SU-DHL-6 (cell line): ENCODE data around the gene PRRG4.

Experiments
- H2AFZ ChIP-seq: fragments of 200-600 bp; sonication (generic); 2 replicates; pipeline ENCODE4 v1.6.1; 2014; ENCODE audit warnings: low read depth, mild to moderate bottlenecking, moderate library complexity, mixed read lengths, antibody characterized with exemption, low read length; ENCODE audit not compliant: severe bottlenecking
- H3F3A ChIP-seq: fragments of 200-600 bp; shearing (Covaris generic); 2 replicates; pipeline ENCODE4 v1.6.0; 2016; ENCODE audit warnings: antibody characterized with exemption, mild to moderate bottlenecking; ENCODE audit not compliant: insufficient read depth
- H3K27ac ChIP-seq: fragments of 200-600 bp; sonication (generic); 2 replicates; pipeline ENCODE4 v1.5.1; 2016; ENCODE audit warnings: low read depth, mild to moderate bottlenecking, low read length, moderate library complexity, mixed read lengths
- H3K27me3 ChIP-seq: fragments of 200-600 bp; sonication (generic), shearing (Covaris generic); 2 replicates; pipeline ENCODE4 v1.6.0; 2014; ENCODE audit warnings: mild to moderate bottlenecking, low read length
- H3K36me3 ChIP-seq: fragments of 200-600 bp; sonication (generic); 2 replicates; pipeline ENCODE4 v1.6.1; 2014; ENCODE audit warnings: mild to moderate bottlenecking, low read length, mixed read lengths
- H3K4me2 ChIP-seq: fragments of 300-600, 200-600 bp; shearing (Covaris generic), sonication (generic); 2 replicates; pipeline ENCODE4 v1.6.0; 2014; ENCODE audit warnings: low read length, low read depth, mild to moderate bottlenecking; ENCODE audit not compliant: poor library complexity, severe bottlenecking
- H3K4me3 ChIP-seq: fragments of 200-600 bp; sonication (generic); 2 replicates; pipeline ENCODE4 v1.5.1; 2014; ENCODE audit warnings: antibody characterized with exemption, low read length, mild to moderate bottlenecking, mixed read lengths; ENCODE audit not compliant: insufficient read depth, poor library complexity, severe bottlenecking
- H3K79me2 ChIP-seq: fragments of 200-600 bp; sonication (generic); 2 replicates; pipeline ENCODE4 v1.6.1; 2014; ENCODE audit warnings: mild to moderate bottlenecking, low read length, moderate library complexity; ENCODE audit not compliant: insufficient read depth
- H3K9ac ChIP-seq: fragments of 200-600 bp; sonication (generic); 2 replicates; pipeline ENCODE4 v1.7.0; 2014; ENCODE audit warnings: mild to moderate bottlenecking, low read length
- H3K9me2 ChIP-seq: fragments of 200-600 bp; sonication (generic); replicated peaks from 2 replicates; pipeline ENCODE4 v1.6.1; 2014; ENCODE audit warnings: low read length; ENCODE audit not compliant: insufficient read depth
- H3K9me3 ChIP-seq: fragments of 200-600 bp; sonication (generic); 2 replicates; pipeline ENCODE4 v1.6.1; 2014; ENCODE audit warnings: low read length, mixed read lengths; ENCODE audit not compliant: insufficient read depth
- H4K20me1 ChIP-seq: fragments of 200-600 bp; sonication (generic); 2 replicates; pipeline ENCODE4 v1.6.1; 2014; ENCODE audit warnings: low read depth, mild to moderate bottlenecking, antibody characterized with exemption, low read length, moderate library complexity, mixed read lengths
- CTCF ChIP-seq: fragments of 200-600 bp; sonication (generic); IDR thresholded peaks from one replicate; pipeline ENCODE4 v1.5.1; 2017; ENCODE audit warnings: antibody characterized with exemption, mild to moderate bottlenecking, low read length, moderate library complexity; ENCODE audit not compliant: insufficient read depth, poor library complexity, severe bottlenecking
- EZH2phosphoT487 ChIP-seq: fragments of 200-600 bp; sonication (generic), shearing (Covaris generic); conservative IDR thresholded peaks from 2 replicates; pipeline ENCODE4 v1.6.1; 2018; ENCODE audit warnings: mild to moderate bottlenecking, antibody characterized with exemption, low read length, moderate library complexity, mixed read lengths

PRRG4 gene

GRCh38 chr11:32892355-32893092 lies 62.8 kb downstream of the PRRG4 start, which contains the start of gene QSER1:
Gene QSER1, plus strand, starts transcription at chr11:32892811. Its CDS starts 315 bp downstream, at chr11:32893126.
- peak within 1 kb of the TSS; percentile 84 for H3K9ac ChIP-seq
- H3K9me2 ChIP-seq, result no peaks in the 10 kb centered on the region
- H3K27ac ChIP-seq, result peak within 1 kb of the TSS; percentile 58
- H3F3A ChIP-seq, result peaks cover 9% of the 10 kb centered on the region; the same call in 1 of the 2 replicates
- no peak for TF ChIP-seq EZH2phosphoT487
- no peak for TF ChIP-seq CTCF
- H3K79me2 ChIP-seq, result peaks cover 39% of the 10 kb centered on the region
- peak within 1 kb of the TSS; percentile 74 for H3K4me3 ChIP-seq
- no peaks in the 10 kb centered on the region for H3K36me3 ChIP-seq
- H3K9me3 ChIP-seq, result no peaks in the 10 kb centered on the region
- peak within 1 kb of the TSS; percentile 84 for H3K4me2 ChIP-seq
- peaks cover 3% of the 10 kb centered on the region; the same call in 1 of the 2 replicates for H4K20me1 ChIP-seq
- peak within 1 kb of the TSS; percentile 81 for H2AFZ ChIP-seq
- H3K27me3 ChIP-seq, result no peaks in the 10 kb centered on the region

- Histone ChIP-seq H2AFZ (no peak overlapping the region), H3K4me2 (peak overlapping the region; percentile 84), H3K4me3 (peak overlapping the region; percentile 74), H4K20me1 (peaks cover 3% of the 10 kb centered on the region; the same call in 1 of the 2 replicates), H3K9ac (peak overlapping the region; percentile 84), H3K9me2 (no peaks in the 10 kb centered on the region), H3K79me2 (peaks cover 44% of the 10 kb centered on the region), H3K27me3 (no peaks in the 10 kb centered on the region), H3K9me3 (no peaks in the 10 kb centered on the region), H3F3A (peaks cover 9% of the 10 kb centered on the region; the same call in 1 of the 2 replicates), H3K36me3 (no peaks in the 10 kb centered on the region), H3K27ac (peak overlapping the region; percentile 58)
- no peak for TF ChIP-seq CTCF
- no peak for TF ChIP-seq EZH2phosphoT487
Measured at GRCh38 chr11:32893093-32893342, 63.3 kb downstream of the PRRG4 start.

- peaks cover 47% of the 10 kb centered on the region for H3K79me2 ChIP-seq
- H3K9ac ChIP-seq, result peak overlapping the region; percentile 84
- TF ChIP-seq EZH2phosphoT487 (no peak), CTCF (peak; percentile 27)
- H3K27me3 ChIP-seq, result no peaks in the 10 kb centered on the region
- no peaks in the 10 kb centered on the region for H3K36me3 ChIP-seq
- H4K20me1 ChIP-seq, result peaks cover 3% of the 10 kb centered on the region; the same call in 1 of the 2 replicates
- H2AFZ ChIP-seq, result peak overlapping the region; percentile 59
- peak overlapping the region; percentile 58 for H3K27ac ChIP-seq
- peaks cover 9% of the 10 kb centered on the region; the same call in 1 of the 2 replicates for H3F3A ChIP-seq
- H3K9me2 ChIP-seq, result no peaks in the 10 kb centered on the region
- peak overlapping the region; percentile 84 for H3K4me2 ChIP-seq
- H3K4me3 ChIP-seq, result peak overlapping the region; percentile 74
- H3K9me3 ChIP-seq, result no peaks in the 10 kb centered on the region
Measured at GRCh38 chr11:32893343-32894148, 63.8 kb downstream of the PRRG4 start.
